SK-MEL-5 (cell line): ENCODE data around the gene CFAP57. TPM values are rescaled to one million over a fixed set of nuclear protein-coding genes. Genes with fewer than 3 reads are reported as not detected.
"Not testable (repeated sequence)": the region's sequence is repeated elsewhere in the genome, so short reads cannot be mapped to it uniquely, and the experiment has no call there.

Source experiments
- DNase-seq: peaks from one replicate; pipeline ENCODE4 v3.0.0-alpha.2; 2016; ENCODE audit warnings: low read depth, low spot score
- in situ Hi-C: cut with HindIII; loops from 2 replicates; pipeline ENCODE4 v1.10.0; 2016; ENCODE audit warnings: low sequenced_read_pairs, high pct_unique_total_duplicates, low pct_unique_long_range_greater_than_20kb
- total RNA-seq: library from RNA; depleted of rRNA; stranded (reverse); fragments of >200 nt; shearing (Covaris generic); gene quantifications from 2 replicates; pipeline ENCODE4 v1.2.3, GENCODE V29; 2014

Gene CFAP57
- total RNA-seq, 1 experiment from 2014 or later, result not detected

GRCh38 chr1:43208277-43208676 is 36.1 kb downstream of the CFAP57 start:
- in situ Hi-C loops, DNase-seq: not testable (repeated sequence)

GRCh38 chr1:43214501-43215444 is 42.6 kb downstream of the CFAP57 start:
- no peak for DNase-seq
- in situ Hi-C loops, result no loop called here

GRCh38 chr1:43217747-43218146 is 45.6 kb downstream of the CFAP57 start:
- no peak for DNase-seq
- in situ Hi-C loops, result no loop called here

GRCh38 chr1:43220905-43221778 is 49.0 kb downstream of the CFAP57 start:
- DNase-seq, result no peak
- in situ Hi-C loops, result no loop called here

- in situ Hi-C loops, result no loop called here
- DNase-seq, result no peak
Observed at GRCh38 chr1:43221797-43222196, 49.7 kb downstream of the CFAP57 start.

GRCh38 chr1:43222879-43223278 is 50.7 kb downstream of the CFAP57 start:
- no peak for DNase-seq
- in situ Hi-C loops, result no loop called here

GRCh38 chr1:43225168-43225567 is 53.0 kb downstream of the CFAP57 start:
- no peak for DNase-seq
- in situ Hi-C loops, result no loop called here

GRCh38 chr1:43227143-43227764 is 55.1 kb downstream of the CFAP57 start:
- in situ Hi-C loops, result no loop called here
- peak; percentile 75 for DNase-seq

GRCh38 chr1:43229826-43230780 is 58.0 kb downstream of the CFAP57 start:
- in situ Hi-C loops, result no loop called here
- DNase-seq, result no peak

- DNase-seq, result no peak
- in situ Hi-C loops, result no loop called here
Observed at GRCh38 chr1:43232074-43232473, 59.9 kb downstream of the CFAP57 start.

- in situ Hi-C loops, result no loop called here
- DNase-seq, result no peak
Observed at GRCh38 chr1:43232482-43232881, 60.4 kb downstream of the CFAP57 start.

GRCh38 chr1:43233631-43234030 is 61.5 kb downstream of the CFAP57 start:
- DNase-seq, result no peak
- in situ Hi-C loops, result no loop called here

GRCh38 chr1:43234267-43234666 is 62.1 kb downstream of the CFAP57 start:
- no peak for DNase-seq
- in situ Hi-C loops, result no loop called here

- DNase-seq, result no peak
- in situ Hi-C loops, result no loop called here
Observed at GRCh38 chr1:43235040-43235439, 62.9 kb downstream of the CFAP57 start.

GRCh38 chr1:43235451-43236121 is 63.5 kb downstream of the CFAP57 start:
- DNase-seq, result no peak
- in situ Hi-C loops, result no loop called here

- no peak for DNase-seq
- in situ Hi-C loops, result no loop called here
Observed at GRCh38 chr1:43237121-43237520, 65.0 kb downstream of the CFAP57 start.

- in situ Hi-C loops, result no loop called here
Observed at GRCh38 chr1:43238085-43238484, 66.0 kb downstream of the CFAP57 start.

More at GRCh38 chr1:43238085-43238484, 66.0 kb downstream of the CFAP57 start:
- DNase-seq, result peak; percentile 78
